COR-L47 (cell line): Measurements from ENCODE around the gene KRT86.
"Not testable (repeated sequence)": the region's sequence is repeated elsewhere in the genome, so short reads cannot be mapped to it uniquely, and the experiment has no call there.

Experiments
- DNase-seq: peaks from one replicate; lab custom pipeline; 2025; lab: John Stamatoyannopoulos, UW

The KRT86 gene

DNA sequence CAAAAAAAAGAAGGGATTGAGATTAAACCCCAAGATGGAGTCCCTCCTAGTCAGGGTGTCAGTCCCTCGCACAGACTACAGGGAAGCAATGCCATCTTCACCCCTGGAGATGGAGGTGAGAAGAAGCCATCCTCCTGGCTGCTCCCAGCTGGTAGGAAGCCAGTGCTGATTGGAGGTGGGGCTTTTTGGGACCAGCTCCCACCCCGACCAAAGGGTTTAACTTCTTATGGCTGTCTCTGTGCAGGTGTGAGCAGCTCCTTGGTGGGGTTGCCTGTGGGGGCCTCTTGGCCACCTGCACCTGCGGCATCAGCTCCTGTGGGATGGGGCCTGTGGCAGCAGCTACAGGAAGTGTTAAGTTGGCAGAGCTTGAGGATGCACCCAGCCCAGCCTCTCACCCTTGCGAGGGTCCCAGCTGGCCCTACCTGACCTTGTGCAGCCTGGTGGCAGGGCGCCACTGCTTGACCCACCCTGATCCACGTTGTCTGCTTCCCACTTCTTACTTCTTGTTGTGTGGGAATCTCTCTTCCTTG is 3.8 kb upstream of the KRT86 start:
- no peak for DNase-seq

DNA sequence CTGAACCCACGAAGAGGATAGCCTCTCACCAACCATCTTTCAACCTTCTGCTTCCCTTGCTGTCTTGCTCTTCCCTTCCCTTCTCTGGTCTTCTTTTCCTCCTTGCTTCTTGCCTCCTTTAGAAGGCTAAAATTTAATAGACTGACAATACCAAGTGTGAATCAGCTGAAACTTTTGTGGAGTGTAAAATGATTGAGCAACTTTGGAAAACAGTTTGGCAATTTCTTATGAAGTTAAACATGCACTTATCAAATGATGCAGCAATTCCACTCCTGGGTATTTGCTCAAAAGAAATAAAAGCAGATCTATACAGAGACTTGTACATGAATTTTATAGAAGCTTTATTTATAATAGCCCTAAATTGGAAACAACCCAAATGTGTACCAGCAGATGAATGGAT is 3.3 kb upstream of the KRT86 start:
- no peak for DNase-seq

DNA sequence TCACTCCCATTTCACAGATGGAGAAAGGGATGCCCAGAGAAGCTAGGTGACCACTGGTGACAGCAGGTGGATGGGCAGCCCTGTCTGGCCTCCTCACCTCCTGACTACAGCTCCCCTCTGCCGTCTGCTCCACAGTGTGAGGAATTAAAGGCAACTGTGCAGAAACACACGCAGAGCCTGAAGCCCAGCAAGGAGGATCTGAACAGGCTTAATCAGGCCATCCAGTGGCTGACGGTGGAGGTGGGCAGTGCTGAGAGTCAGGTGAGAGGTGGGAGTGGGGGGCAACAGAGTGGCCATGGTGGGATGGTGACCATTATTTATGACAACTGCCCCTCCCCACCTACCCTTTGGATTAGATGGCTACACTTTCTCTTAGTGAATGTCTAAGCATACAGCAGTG is 1.2 kb downstream of the KRT86 start:
- no peak for DNase-seq

DNA sequence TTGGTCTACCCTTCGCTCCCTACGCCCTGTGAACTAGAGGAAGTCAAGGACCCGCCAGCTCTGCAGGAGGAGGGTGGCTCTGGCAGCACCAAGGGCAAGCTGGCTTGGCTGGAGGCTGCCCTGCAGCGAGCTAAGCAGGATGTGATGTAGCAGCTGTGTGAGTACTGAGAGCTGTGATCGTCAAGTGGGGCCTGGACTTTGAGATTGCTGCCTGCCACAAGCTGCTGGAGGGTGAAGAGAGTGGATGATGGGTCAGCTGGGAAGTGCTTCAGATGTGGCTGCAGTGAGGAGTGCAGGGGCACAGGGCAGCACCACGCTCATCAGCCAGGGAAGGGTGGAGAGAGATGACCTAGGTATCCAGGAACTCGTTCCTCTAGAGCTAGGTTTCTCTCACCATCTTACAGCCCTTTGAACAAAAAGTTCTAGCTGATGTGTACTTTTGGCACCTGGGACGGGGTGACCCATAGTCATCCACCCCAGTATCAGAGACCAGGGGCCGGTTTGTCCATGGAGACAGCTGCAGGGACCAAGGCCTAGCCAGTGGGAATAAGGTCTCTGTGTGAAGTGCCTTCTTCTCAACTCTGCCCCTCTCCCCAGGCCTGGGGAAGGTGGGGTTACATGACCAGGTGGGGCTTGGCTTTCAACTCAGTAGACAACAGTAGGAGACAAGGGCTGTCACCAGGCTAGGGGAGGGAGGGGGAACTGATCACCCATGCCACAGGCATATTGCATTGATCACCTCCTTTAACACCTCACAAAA is 3.2 kb downstream of the KRT86 start:
- DNase-seq = no peak

DNA sequence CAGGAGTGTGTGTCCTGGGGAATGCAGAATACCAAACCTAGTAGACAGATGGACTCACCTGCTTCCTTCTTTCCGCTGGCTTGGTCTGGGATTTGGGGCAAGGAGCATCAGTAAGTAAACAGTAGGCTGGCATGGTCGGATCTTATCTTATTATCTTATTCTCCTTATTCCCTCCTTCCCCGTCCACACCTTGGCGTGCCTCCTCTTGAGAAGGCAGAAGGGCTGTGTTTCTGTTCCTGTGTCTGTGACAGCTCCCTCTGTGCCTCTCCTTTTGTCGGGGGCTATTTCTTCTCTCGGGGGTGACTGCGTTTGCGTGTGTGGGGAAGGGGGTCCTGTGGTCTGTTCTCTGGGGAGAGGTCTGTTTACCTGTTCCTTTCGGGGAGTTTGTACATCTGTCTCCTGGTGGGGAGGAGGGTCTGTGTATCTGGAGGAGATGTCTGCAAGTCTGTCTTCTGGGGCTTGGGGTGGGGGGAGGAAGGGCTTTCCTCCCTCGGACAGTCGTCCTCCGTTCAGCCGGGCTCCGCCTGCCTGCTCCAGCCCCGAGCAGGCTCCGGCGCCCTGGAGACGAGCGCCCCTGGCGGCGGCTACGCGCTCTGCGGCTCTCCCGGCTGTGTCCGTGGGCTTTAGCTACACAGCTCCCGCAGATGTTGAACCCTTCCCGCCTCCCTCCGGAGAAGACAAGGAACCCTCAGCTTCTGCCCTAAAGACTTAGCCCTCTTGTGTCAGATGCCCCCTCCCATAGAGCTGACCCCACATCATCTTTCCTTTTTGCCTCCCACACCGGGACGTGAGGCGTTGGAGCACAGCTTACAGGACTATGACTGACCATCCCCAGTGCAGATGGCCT is 4.4 kb downstream of the KRT86 start:
- DNase-seq = peak; percentile 20

GRCh38 chr12:52279422-52280318 is 5.2 kb downstream of the KRT86 start:
- DNase-seq = no peak

DNA sequence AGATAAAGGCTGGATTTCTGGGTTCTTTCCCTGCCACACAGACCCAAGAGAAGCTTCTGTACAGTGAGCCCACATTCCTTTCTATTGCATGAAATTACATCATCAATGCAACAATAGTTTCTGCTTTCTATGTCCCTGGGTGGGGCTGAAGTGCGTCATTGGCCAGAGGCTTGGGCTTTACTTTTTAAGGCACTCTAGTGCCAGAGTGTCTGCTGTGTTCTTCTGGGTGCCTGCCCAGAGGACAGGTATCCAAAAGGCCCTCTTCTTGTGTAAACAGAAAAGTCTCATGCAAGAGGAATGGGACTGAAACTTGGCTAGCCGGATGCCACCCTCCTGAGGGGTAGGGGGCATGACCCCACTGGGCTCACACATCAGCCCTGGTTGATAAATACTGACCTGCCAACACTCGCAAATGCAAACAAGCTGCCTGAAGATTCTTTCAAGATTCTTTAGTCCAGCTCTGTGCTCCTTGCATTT is 5.9 kb downstream of the KRT86 start:
- no peak for DNase-seq

DNA sequence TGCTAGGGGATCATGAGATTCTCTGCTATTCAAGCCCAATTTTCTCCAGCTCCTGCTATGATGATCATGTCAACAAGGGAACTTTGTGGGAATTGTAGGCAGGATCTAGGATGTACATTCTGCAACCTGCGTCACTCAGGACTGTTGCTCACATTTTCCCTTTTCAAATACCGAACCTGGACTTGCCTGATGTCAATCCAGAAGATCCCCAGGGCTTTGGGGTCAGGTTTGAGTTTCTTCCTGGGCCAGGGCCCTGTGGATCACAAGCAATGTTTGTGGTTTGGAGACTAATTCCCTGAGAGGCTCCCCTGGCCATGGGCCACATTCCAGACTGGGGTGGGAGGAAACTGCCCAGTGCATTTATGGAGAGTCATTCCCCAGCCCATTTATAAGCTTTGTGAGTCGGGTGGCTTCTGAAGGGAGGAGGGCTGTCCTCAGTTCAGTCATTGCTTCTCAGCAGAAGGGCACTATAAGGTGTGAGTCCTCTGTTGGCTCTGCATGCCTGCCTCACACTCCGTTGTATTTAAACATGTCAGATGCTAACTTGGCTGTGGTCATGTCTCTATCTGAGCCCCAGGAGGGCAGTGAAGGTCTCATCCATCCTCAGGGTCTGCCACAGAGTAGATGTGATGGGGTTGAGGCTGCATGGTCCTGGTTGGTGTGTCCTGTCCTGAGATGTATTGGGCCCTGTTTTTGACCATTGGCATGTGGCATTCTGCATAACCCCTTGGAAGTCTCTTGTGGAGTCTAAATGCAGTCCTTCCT is 6.5 kb downstream of the KRT86 start:
- no peak for DNase-seq

- DNase-seq = no peak
These were observed 10.2 kb downstream of the KRT86 start for GRCh38 chr12:52284562-52285171.

GRCh38 chr12:52285172-52285745 is 10.8 kb downstream of the KRT86 start:
- no peak for DNase-seq

DNA sequence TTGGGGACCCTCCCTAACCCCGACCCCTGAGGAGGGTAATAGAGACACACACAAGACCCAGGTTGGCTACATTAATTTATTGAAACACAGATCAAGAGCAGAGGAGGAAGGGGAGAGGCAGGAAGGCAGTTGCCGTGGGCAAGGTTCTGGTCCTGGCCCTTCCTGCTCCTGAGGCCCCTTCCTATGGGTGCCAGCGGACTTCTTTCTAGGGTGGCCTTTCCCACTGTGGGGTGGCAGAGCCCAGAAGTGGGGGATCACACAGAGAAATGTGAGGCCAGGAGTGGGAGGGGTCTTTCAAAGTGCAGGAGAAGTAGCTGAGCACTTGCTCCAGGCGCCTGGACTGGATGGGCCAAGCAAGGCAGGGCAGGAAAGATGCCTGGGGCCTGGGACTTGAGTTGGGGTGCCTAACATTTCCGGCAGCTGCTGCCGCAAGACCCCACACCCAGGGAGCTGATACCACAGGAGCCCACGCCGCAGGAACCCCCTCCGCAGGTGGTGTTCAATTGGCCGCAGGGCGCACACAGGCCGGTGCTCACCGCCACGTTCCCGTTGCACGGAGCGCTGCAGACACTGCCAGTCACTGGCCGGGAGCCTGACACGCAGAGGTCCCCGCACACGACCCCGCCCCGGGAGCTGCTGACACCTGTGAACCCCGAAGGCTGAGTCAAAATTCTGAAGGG is 11.5 kb downstream of the KRT86 start:
- no peak for DNase-seq

DNA sequence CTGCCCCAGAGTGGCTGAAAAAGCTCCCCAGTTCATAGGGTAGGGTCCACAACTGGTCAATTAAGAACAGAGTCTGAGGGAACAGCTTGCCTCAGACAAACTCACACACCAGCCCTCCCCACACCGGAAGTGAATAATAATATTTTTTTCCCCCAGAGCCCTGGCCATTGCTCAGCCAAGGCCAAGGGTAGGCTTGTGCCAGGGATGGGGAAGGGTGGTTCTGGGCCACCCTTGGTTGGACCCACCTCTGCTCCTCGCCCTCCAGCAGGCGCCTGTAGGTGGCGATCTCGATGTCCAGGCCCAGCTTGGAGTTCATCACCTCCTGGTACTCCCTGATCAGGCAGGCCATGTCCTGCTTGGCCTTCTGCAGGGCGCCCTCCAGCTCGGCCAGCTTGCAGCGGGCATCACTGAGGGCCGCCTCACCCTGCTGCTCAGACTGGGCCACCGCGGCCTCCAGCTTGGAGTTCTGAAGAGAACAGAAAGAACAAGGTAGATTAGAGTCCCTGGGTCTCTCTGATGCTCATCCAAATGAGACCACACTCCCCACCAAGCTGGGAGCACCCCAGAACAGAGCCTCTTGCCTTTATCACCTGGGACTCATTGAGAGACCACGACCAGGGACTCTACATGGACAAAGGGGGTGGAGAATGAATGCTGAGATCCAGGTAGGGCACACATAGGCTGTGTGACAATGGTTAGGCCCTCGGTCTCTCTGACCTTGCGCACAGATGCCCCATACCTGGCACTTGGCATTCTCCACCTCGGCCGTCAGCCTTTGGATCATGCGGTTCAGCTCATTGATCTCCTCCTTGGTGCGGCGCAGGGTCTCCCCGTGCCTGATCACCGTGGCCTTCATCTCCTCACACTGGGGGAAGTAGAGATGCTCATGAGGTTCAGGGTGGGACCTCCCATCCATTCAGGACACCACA is 12.7 kb downstream of the KRT86 start:
- not testable (repeated sequence) for DNase-seq

GRCh38 chr12:52287816-52288805 is 13.7 kb downstream of the KRT86 start:
- DNase-seq = not testable (repeated sequence)

- DNase-seq = not testable (repeated sequence)
These were observed 16.2 kb downstream of the KRT86 start for GRCh38 chr12:52290483-52291134.

GRCh38 chr12:52291267-52291935 is 17.0 kb downstream of the KRT86 start, which contains the start of gene KRT81:
Gene KRT81, minus strand, starts transcription at chr12:52291534. Its CDS starts 69 bp downstream, at chr12:52291465.
- DNase-seq = no peak

DNA sequence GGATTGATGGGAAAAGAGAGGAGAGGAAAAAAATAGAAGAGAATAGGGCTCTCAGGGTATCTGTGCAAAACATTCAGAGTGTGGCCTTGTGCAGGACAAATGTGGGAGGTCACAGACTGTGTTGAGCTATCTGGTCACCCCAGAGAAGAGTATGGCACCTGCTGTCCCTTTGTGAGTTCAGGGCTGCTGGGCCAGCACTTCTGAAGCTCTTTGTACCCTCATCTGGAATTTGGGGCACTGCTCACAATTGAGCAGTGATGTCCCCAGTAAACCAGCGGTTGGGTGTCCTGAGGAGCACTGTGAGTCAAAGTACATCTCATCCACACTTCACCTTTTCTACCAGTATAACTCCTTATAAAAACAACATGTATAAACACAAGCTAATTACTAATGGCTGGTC is 19.5 kb downstream of the KRT86 start:
- DNase-seq = no peak
